WTC11 (cell line): ENCODE measurements around the gene SF3B5.

Experiments used
- ATF1 ChIP-seq: sonication (generic); formaldehyde crosslinking; IDR thresholded peaks from 2 replicates; pipeline ENCODE4 v1.8.1; 2023; ENCODE audit warnings: mild to moderate bottlenecking, moderate library complexity, missing genetic modification reagents
- ATF3 ChIP-seq: sonication (generic); formaldehyde crosslinking; conservative IDR thresholded peaks from 2 replicates; pipeline ENCODE4 v1.8.1; 2022; ENCODE audit warnings: mild to moderate bottlenecking, missing genetic modification reagents
- CREB1 ChIP-seq: sonication (generic); formaldehyde crosslinking; IDR thresholded peaks from 2 replicates; pipeline ENCODE4 v1.8.0; 2023; ENCODE audit warnings: mild to moderate bottlenecking, missing genetic modification reagents
- CTCF ChIP-seq: fragments of 200-600 bp; IDR thresholded peaks from 2 replicates; pipeline ENCODE4 v1.8.0; 2022; ENCODE audit warnings: antibody characterized with exemption
- ERG ChIP-seq: fragments of 250-450 bp; sonication (Bioruptor Pico); IDR thresholded peaks from 2 replicates; pipeline ENCODE4 v1.8.0; 2021; ENCODE audit warnings: mild to moderate bottlenecking
- HMGA2 ChIP-seq: fragments of 250-450 bp; sonication (Bioruptor Pico); IDR thresholded peaks from 2 replicates; pipeline ENCODE4 v1.4.0; 2021; ENCODE audit warnings: mild to moderate bottlenecking, moderate library complexity
- NFE2L1 ChIP-seq: sonication (generic); formaldehyde crosslinking; IDR thresholded peaks from 2 replicates; pipeline ENCODE4 v1.8.1; 2023; ENCODE audit warnings: missing genetic modification reagents
- NR2C2 ChIP-seq: sonication (generic); formaldehyde crosslinking; IDR thresholded peaks from 2 replicates; pipeline ENCODE4 v1.8.0; 2022; ENCODE audit warnings: mild to moderate bottlenecking, missing genetic modification reagents
- PRDM15 ChIP-seq: sonication (generic); formaldehyde crosslinking; IDR thresholded peaks from 2 replicates; pipeline ENCODE4 v1.8.0; 2022; ENCODE audit warnings: missing genetic modification reagents
- RELA ChIP-seq: sonication (generic); formaldehyde crosslinking; IDR thresholded peaks from 2 replicates; pipeline ENCODE4 v1.8.1; 2022; ENCODE audit warnings: missing genetic modification reagents, mild to moderate bottlenecking, borderline replicate concordance
- STAT6 ChIP-seq: sonication (generic); formaldehyde crosslinking; conservative IDR thresholded peaks from 2 replicates; pipeline ENCODE4 v1.8.1; 2023; ENCODE audit warnings: mild to moderate bottlenecking, low read depth, missing genetic modification reagents, moderate library complexity
- ZNF232 ChIP-seq: sonication (generic); formaldehyde crosslinking; IDR thresholded peaks from 2 replicates; pipeline ENCODE4 v1.8.0; 2022; ENCODE audit warnings: mild to moderate bottlenecking, missing genetic modification reagents
- ZSCAN18 ChIP-seq: fragments of 250-450 bp; sonication (Bioruptor Pico); IDR thresholded peaks from 2 replicates; pipeline ENCODE4 v2.1.2; 2022; ENCODE audit warnings: mild to moderate bottlenecking, moderate library complexity

- TF ChIP-seq CTCF (no peak), ATF1 (CRISPR knock-in tag) (no peak), RELA (CRISPR knock-in tag) (no peak), ZNF232 (CRISPR knock-in tag) (no peak), ATF3 (CRISPR knock-in tag) (no peak), HMGA2 (CRISPR knock-in tag) (no peak), PRDM15 (CRISPR knock-in tag) (no peak), NFE2L1 (CRISPR knock-in tag) (no peak), ZSCAN18 (CRISPR knock-in tag) (no peak), CREB1 (CRISPR knock-in tag) (no peak), ERG (CRISPR knock-in tag) (no peak), STAT6 (CRISPR knock-in tag) (no peak), NR2C2 (CRISPR knock-in tag) (no peak)
These were observed 20.2 kb downstream of the SF3B5 start for GRCh38 chr6:144075187-144075586.
